ENCODE results near the gene PARVA. TPM values are rescaled to one million over a fixed set of nuclear protein-coding genes. Genes with fewer than 3 reads are reported as not detected.

PARVA gene
- total and polyA plus RNA-seq, 2 of the 8 experiments (the other 6 are each of a cell fraction or from before 2014, with no cell fraction given), result 3.1 to 13.5 TPM

DNA sequence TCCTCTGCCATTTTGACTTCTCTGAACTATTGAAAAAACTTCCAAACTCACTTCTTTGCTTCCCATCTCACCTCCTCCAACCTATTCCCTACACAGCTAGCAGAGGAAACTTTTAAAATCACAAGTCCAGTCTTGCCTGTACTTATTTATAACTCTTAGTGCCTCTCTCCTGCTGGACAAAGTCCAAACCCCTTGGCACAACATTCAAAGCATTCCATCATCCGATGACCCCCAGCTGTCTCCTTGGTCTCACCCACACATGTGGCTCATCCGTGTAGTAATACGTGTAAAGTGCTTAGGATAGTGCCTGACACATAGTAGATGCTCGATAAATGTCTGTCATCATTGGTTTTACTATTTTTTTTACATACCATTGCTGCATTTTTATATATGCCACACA lies 101.4 kb downstream of the PARVA start:
- no peaks in the 10 kb centered on the region for H3K36me3 ChIP-seq (ENCODE audit: control insufficient read depth in 2 of 4, insufficient read depth in 4 of 4, low read length in 3 of 4)
- H3K79me1 ChIP-seq (ENCODE audit: low read depth, low read length), result no peaks in the 10 kb centered on the region
- H3K4me1 ChIP-seq (replicated peaks in 1 of 4; ENCODE audit: control insufficient read depth in 3 of 4, insufficient read depth in 4 of 4, low read length in 3 of 4), result peaks cover 0 to 2% (median under 1%) of the 10 kb centered on the region in 4 experiments; a peak in 2 of 7 replicates
- H3K18ac ChIP-seq (ENCODE audit: extremely low read depth, low read length), result no peak overlapping the region
- DNase-seq (ENCODE audit: low read depth in 1 of 2, low spot score in 2 of 2) (no peak), FAIRE-seq (no peak)
- H3K27me3 ChIP-seq (replicated peaks in 1 of 4; ENCODE audit: control insufficient read depth in 3 of 4, extremely low read depth in 1 of 4, insufficient read depth in 3 of 4, low read length in 3 of 4), result no peaks in the 10 kb centered on the region
- TF ChIP-seq EP300 (IDR thresholded peaks at IDR 0.05; ENCODE audit: borderline replicate concordance in 1 of 2, low read depth in 2 of 2, low read length in 2 of 2) (no peak), KDM5A (IDR thresholded peaks at IDR 0.05; ENCODE audit: low read length) (no peak), TAF7 (optimal IDR thresholded peaks at IDR 0.05; ENCODE audit: borderline replicate concordance, low read depth, low read length) (no peak), TBP (IDR thresholded peaks at IDR 0.05; ENCODE audit: low read depth, low read length) (no peak), FOSL1 (IDR thresholded peaks at IDR 0.05; ENCODE audit: insufficient read depth, low read depth, low read length) (no peak), YY1 (IDR thresholded peaks at IDR 0.05; ENCODE audit: low read depth, low read length) (no peak), KDM4A (IDR thresholded peaks at IDR 0.05; ENCODE audit: low read depth, low read length, severe bottlenecking) (no peak), SIN3A (conservative IDR thresholded peaks at IDR 0.05 in 1 of 2, IDR thresholded peaks at IDR 0.05 in 1 of 2; ENCODE audit: low read depth in 1 of 2, low read length in 2 of 2) (no peak)
- no peak overlapping the region for H4K91ac ChIP-seq (replicated peaks; ENCODE audit: insufficient read length, low read length)
- H2AK5ac ChIP-seq (ENCODE audit: low read depth, low read length), result no peak overlapping the region
- no peak overlapping the region for H4K8ac ChIP-seq (ENCODE audit: extremely low read depth, insufficient read depth, low read length)
- ChIA-PET POLR2A (ENCODE audit: partially characterized antibody) (no interaction called here), CTCF (ENCODE audit: partially characterized antibody) (interaction anchor here (0.8 to 2.3 kb wide), 3 partner anchors 29 to 148 kb away, joined by 3 to 9 read pairs (median 3); no protein-coding TSS in a partner anchor)
- H2BK120ac ChIP-seq (replicated peaks; ENCODE audit: low read depth, low read length), result no peak overlapping the region
- no peak overlapping the region for H3K23ac ChIP-seq (ENCODE audit: insufficient read length)
- no peak overlapping the region for H3K27ac ChIP-seq (ENCODE audit: low read depth, low read length)
- H3K4ac ChIP-seq (replicated peaks; ENCODE audit: insufficient read length, low read depth, low read length), result no peak overlapping the region
- no peaks in the 10 kb centered on the region for H3K9me3 ChIP-seq (ENCODE audit: insufficient read depth in 2 of 2, low read depth in 1 of 2, low read length in 1 of 2)
- H3K56ac ChIP-seq (replicated peaks; ENCODE audit: insufficient read length, low read depth, low read length), result no peak overlapping the region
- H2BK20ac ChIP-seq (ENCODE audit: low read length), result no peak overlapping the region
- H3K9ac ChIP-seq (replicated peaks in 1 of 4; ENCODE audit: extremely low read depth in 1 of 4, low read depth in 3 of 4, low read length in 3 of 4), result no peak overlapping the region
- no peak overlapping the region for H3K14ac ChIP-seq (ENCODE audit: insufficient read length)
- no peaks in the 10 kb centered on the region for H4K20me1 ChIP-seq (replicated peaks in 1 of 2; ENCODE audit: control insufficient read depth in 1 of 2, insufficient read depth in 2 of 2, low read length in 2 of 2)
- H3K23me2 ChIP-seq (ENCODE audit: low read depth, low read length), result no peaks in the 10 kb centered on the region
- no peak overlapping the region for H2AFZ ChIP-seq (ENCODE audit: low read length)
- no peak overlapping the region for H3K4me2 ChIP-seq (ENCODE audit: insufficient read depth in 1 of 2, low read depth in 2 of 2, low read length in 2 of 2)
- no peak overlapping the region for H2BK15ac ChIP-seq (ENCODE audit: low read length)
- no peak overlapping the region for H3K4me3 ChIP-seq (ENCODE audit: extremely low read depth in 1 of 4, insufficient read depth in 2 of 4, low read depth in 3 of 4, low read length in 4 of 4)
- H2BK5ac ChIP-seq (ENCODE audit: low read depth, low read length), result no peak overlapping the region
- H3K79me2 ChIP-seq (ENCODE audit: control insufficient read depth in 1 of 2, insufficient read depth in 2 of 2, low read length in 2 of 2), result no peaks in the 10 kb centered on the region
- no peak overlapping the region for H2BK12ac ChIP-seq (ENCODE audit: low read depth, low read length)
- no peak overlapping the region for H4K5ac ChIP-seq (ENCODE audit: insufficient read length, low read depth, low read length)
- WGBS, 2 experiments (ENCODE audit: extremely low coverage in 1 of 2, insufficient coverage in 1 of 2, insufficient read length in 1 of 2, insufficient replicate concordance in 2 of 2, low coverage in 1 of 2, low lambda C conversion rate in 2 of 2, missing lambda C conversion rate in 1 of 2), result 86% methylated on average over 4 of the region's 4 CpGs; no CpG with 5 or more reads in 1 of the 2 experiments

Data from H1 (cell line).